UCSD-AML1 (cell line): ENCODE measurements around the gene CDHR2.

Experiments used
- DNase-seq: peaks from one replicate; lab custom pipeline; 2025; ENCODE audit not compliant: unreplicated experiment; lab: John Stamatoyannopoulos, UW

CDHR2 gene, protein sequence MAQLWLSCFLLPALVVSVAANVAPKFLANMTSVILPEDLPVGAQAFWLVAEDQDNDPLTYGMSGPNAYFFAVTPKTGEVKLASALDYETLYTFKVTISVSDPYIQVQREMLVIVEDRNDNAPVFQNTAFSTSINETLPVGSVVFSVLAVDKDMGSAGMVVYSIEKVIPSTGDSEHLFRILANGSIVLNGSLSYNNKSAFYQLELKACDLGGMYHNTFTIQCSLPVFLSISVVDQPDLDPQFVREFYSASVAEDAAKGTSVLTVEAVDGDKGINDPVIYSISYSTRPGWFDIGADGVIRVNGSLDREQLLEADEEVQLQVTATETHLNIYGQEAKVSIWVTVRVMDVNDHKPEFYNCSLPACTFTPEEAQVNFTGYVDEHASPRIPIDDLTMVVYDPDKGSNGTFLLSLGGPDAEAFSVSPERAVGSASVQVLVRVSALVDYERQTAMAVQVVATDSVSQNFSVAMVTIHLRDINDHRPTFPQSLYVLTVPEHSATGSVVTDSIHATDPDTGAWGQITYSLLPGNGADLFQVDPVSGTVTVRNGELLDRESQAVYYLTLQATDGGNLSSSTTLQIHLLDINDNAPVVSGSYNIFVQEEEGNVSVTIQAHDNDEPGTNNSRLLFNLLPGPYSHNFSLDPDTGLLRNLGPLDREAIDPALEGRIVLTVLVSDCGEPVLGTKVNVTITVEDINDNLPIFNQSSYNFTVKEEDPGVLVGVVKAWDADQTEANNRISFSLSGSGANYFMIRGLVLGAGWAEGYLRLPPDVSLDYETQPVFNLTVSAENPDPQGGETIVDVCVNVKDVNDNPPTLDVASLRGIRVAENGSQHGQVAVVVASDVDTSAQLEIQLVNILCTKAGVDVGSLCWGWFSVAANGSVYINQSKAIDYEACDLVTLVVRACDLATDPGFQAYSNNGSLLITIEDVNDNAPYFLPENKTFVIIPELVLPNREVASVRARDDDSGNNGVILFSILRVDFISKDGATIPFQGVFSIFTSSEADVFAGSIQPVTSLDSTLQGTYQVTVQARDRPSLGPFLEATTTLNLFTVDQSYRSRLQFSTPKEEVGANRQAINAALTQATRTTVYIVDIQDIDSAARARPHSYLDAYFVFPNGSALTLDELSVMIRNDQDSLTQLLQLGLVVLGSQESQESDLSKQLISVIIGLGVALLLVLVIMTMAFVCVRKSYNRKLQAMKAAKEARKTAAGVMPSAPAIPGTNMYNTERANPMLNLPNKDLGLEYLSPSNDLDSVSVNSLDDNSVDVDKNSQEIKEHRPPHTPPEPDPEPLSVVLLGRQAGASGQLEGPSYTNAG (N-terminal part only)

DNA sequence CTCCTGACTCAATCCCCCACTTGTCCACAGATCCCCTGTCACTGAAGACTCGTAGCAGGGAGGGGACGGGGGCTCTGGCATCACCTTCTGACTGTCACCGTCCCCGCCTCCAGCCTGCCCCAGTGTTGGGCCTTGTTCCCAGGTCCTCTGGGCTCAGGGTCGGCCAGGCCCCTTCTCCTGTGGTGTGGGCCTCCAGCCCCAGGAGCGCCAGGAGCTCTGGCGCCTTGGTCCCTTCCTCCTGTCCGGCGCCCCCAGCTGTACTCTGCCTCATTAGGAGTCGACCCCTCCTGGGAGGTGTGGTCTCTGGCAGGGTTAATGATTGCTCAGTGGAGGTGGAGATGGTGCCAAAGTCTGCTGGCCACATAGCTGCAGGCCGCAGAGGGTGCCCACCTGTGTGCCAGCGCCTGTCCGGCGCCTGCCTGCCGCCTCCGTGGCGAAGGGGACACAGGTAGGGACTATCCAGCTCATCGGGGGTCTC, at the start of gene CDHR2:
Gene CDHR2 (plus strand): TSS at position 376 of the 478 bp plus-strand sequence. CDS start 16,011 bp downstream, outside the sequence.
- DNase-seq: no peak

DNA sequence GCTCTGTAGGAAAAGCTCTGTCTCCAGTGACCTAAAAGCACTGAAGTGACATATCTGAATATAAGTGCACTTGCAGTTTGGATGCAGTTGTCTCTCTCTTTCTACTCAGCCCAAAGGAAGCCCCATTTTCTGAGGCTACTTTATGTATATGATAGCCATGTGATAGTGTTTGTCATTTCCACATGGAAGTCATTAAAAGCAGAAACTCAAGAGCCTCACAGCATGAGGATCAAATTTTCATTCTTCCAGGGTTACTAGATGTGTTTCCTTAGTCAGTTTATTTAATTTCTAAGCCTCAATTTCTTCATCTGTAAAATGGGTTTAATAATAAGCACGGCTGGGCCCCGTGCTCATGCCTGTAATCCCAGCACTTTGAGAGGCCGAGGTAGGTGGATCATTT, 48.6 kb upstream of the CDHR2 start:
- DNase-seq: no peak

DNA sequence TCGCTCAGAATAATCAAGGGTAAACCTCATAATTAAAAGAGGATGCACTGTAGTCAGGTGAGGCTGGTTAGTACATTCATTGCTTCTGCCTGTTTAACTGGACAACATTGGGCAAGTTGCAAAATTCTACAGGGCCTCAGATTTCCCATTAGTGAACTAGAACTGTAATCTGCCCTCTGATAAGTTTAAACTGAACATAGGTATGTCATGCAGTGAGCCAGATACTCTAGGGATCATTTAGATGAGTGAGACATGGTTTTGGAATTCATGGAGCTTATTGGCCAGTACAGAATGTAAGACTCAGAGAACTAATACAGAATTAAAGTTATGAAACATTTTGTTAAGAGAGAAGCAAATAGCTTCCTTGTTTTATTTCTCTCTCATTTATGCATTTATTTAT, 47.8 kb upstream of the CDHR2 start:
- no peak for DNase-seq

DNA sequence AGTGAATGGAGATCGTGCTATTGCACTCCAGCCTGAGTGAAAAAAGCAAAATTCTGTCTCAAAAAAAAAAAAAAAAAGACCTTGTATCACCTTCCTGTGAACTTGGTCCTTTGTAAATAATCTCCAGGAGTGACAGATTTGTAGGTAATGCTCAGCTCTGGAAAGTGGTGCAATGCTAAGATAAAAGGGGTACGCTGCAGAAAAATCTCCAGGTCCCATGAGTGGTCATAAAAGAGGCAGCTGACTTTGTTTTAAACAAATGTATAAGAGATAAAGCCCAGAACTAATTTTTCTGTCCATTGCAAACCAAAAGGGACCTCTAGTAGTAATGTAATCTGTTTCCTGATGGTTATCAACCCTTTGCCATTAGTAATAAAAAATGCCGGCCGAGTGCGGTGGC, 45.6 kb upstream of the CDHR2 start:
- DNase-seq: no peak

DNA sequence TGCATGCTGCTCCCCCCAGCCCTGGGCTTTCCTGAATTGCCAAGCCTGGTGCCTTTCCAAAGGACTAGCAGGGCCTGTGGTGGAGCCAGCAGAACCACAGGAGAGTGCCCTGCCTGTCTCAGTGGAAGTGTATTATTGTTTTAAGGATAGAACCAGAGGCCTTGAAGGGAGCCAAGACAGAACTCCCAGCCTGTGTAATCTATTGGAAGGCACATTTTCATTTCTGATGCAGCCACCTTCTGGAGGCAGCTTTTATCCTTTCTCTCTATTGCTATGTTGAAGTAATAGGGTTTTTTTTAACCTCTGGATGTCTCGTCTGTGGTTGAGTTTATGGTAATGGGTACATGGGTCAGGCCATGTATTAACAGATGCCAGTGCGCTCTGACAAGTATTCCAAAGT, 41.2 kb upstream of the CDHR2 start:
- no peak for DNase-seq

DNA sequence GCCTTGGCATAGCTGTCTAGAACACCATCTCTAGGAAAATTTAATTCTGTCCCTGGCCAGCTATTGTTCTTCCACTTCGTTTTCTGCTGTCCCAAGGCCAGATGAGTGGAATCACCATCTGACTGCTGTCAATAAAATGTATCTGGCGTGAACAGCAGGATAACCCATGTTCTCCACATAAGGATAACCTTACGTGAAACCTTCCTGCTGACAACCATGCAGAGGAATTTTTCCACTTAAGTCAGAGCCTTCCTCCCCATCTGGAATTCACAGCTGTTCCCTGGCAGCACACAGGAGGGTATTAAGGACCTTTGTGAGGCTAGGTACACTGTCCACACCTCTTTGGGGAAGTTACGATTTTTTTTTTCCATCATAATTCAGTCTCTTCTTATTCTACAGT, 40.5 kb upstream of the CDHR2 start:
- DNase-seq: no peak

DNA sequence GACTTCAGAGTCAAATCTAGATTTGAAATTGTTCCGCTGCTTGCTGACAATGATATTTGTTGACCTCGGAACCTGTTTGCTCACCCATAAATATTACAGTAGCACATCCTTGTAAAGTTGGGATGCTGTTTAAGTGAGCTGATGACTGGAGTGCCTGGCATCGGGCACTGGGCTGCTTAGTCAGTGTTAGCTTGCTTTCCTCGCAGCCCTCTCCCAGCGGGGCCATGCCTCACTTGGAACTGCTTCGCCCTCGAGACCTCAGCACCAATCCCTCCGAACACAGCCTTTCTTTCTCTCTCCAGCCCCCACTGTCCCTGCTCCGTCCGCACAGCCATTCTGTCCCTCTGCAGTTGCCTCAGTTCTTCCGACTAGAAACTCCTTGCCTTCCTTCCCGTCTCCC, 35.4 kb upstream of the CDHR2 start:
- DNase-seq: no peak

DNA sequence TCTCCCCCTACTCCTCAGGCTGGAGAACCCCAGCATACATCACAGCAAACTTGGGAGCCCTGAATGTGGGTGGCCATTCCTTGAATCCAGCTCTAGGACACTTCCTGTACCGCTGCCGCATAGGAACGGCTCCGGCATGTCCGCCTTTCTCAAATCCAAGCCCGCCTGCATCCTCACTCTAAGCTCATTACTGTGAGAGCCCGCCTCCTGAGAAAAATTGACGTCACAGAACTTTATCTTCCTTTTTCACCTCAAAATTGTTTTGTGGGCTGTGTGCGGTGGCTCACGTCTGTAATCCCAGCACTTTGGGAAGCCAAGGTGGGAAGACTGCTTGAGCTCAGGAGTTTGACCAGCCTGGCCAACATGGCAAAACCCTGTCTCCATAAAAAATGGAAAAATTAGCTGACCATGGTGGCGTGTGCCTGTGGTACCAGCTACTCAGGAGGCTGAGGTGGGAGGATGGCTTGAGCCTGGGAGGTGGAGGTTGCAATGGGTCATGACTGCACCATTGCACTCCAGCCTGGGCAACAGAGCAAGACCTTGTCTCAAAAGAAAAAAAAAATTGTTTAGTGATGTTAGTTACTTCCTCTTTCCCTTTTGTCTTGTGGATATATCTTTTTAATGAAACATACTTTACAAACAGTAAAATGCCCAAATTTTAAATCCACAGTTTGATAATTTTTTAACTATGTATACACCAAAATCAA, 34.7 kb upstream of the CDHR2 start:
- no peak for DNase-seq

DNA sequence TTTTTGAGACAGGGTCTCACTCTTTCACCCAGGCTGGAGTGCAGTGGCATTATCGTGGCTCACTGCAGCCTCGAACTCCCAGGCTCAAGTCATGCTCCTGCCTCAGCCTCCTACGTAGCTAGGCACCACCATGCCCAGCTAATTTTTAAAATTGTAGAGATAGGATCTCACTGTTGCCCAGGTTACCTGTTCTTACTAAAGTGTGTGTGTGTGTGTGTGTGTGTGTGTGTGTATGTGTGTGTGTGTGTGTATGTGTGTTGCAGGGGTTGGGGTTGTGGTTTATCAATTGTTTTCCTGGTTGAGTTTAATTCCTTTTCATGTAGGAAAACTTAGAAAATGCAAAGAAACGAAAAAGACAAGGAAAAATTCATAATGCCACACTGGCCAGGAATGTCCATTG, 33.7 kb upstream of the CDHR2 start:
- no peak for DNase-seq

DNA sequence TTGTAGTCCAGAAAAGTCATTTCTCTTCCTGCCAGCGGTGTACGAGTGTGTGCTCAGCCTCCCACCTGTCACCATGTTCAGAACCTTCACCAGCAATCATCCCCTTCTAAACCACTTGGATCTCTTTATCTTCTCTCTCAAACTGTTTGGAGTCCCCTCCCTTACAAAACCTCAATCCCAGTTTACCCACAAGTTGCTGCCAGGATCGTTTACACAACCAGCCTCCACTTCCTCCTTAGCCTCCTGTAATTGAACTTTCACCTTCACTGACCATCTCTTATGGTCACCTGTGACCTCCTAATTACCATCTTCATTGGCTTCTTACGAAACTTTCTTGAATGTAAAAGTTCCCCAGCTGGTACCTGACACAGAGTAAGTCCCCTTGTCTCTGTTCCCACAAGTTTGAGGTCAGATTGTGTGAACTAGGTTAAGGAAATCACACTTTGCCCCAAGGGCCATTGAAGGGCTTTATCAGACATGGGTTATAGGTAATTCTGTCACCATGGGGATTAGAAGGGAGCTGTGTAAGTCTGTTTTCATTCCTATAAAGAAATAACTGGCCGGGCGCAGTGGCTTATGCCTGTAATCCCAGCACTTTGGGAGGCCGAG, 32.0 kb upstream of the CDHR2 start:
- no peak for DNase-seq

DNA sequence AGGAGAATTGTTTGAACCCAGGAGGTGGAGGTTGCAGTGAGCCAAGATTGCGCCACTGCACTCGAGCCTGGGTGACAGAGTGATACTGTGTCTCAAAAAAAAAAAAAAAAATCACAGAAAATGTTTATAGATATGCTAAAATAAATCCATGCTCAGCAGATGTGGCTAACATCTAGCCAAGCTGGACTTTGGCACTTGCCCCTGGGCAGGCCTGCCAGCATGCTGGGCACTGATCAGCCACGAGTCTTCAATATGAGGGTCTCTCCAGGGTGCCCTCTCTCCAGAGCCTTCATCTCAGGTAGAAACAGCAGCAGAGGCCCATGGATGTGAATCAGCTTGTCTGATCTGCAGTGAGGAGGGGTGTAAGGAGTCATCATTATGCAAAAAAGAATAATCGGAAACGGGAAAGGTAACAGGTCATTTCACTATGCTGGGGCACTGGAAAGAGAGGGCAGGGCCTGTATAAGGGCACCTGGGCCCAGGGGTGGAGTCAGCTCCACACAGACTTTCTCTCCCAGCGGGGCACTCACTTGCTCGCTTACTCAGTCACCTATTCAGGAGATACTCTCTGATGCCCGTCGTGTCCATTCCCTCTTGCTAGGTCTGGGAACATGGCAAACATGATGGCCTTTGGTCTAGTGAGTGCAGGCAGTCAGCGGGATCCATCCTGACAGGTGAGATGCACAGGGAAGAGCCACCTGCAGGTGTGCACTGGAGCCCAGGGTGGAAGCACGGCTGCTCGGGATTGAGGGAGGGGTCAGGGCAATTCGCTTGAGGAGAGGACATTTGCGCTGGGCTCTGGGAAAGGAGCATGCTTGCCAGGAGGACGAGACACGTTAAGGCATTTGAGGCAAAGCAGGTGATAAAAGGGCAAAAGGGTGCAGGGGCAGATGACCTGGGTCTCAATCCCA, 29.1 kb upstream of the CDHR2 start:
- DNase-seq: no peak

DNA sequence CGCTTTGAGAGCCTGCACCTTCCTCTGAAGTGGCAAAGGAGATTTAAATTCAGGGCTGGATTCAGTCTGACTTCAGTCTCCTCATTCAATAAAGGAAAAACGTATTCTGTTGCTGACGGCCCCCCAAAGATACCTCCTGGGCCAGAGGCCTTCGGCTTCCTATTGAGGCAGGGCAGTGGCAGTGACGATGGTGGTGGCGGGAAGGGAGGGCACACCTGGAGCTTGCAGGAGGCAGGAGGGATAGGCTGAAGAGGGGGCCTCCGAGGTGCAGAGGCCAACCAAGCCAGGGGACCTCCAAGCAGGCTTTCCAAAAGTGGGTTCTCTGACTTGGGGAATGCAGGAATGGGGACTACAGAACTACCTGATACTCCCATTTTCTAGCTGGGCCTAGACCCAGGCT, 27.9 kb upstream of the CDHR2 start:
- DNase-seq: no peak

DNA sequence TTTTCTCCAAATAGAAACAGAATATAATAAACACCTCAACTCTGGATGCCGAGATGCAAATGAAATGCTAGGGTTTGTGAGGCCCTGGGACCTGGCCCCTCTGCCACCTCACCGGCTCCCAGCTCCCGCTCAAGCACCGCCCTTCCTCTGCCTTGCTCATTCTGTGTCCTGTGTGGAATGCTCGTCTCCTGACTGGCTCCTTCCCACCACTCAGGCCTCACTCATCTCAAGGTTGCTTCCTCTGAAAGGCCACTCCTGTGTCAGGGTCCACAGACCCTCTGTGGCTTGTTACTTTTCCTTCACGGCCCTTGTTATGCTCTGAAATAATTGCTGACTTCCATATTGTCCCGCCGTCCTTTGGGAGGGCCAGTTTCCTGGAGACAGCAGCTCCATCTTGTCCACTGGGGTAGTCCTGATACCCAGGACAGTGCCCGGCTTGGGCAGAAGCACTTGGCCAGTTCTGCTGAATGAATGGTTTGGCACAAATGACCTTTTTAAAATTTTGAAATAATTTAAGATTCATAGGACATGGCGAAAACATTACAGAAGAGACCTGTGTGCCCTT, 27.4 kb upstream of the CDHR2 start:
- DNase-seq: no peak

DNA sequence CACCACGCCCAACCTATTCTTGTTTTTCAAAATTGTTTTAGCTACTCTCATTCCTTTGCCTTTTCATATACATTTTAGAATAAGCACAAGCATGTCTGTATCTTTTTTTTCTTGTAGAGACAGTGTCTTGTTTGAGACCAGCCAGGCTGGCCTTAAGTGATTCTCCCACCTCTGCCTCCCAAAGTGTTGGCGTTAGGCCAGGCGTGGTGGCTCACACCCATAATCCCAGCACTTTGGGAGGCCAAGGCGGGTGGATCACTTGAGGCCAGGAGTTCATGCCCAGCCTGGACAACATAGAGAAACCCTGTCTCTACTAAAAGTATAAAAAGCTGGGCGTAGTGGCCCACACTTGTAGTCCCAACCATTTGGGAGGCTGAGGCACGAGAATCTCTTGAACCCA, 25.0 kb upstream of the CDHR2 start:
- no peak for DNase-seq

DNA sequence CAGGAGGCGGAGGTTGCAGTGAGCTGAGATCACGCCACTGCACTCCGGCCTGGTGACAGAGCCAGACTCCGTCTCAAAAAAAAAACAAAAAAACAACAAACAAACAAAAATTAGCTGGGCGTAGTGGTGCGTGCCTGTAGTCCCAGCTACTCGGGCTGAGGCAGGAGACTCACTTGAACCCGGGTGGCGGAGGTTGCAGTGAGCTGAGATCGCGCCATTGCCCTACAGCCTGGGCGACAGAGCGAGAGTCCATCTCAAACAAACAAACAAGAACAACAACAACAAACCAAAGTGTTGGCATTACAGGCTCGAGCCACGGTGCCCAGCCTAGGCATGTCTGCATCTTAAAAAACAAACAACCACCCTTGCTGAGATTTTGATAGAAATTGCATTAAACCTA, 24.2 kb upstream of the CDHR2 start:
- DNase-seq: no peak

DNA sequence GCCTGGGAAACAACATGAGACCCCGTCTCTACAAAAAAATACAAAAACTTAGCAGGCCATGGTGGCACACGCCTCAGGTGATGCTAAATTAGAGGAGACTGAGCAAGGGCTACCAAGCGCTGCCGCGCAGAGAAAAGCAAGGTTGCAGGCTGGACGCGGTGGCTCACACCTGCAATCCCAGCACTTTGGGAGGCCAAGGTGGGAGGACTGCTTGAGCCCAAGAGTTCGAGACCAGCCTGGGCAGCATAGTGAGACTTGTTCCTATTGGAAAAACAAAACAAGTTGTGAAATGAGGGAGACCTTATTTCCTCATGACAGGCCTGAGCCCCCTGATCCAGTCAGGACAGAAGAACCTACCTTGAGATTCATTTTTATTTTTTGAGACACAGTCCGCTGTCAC, 23.5 kb upstream of the CDHR2 start:
- DNase-seq: no peak

DNA sequence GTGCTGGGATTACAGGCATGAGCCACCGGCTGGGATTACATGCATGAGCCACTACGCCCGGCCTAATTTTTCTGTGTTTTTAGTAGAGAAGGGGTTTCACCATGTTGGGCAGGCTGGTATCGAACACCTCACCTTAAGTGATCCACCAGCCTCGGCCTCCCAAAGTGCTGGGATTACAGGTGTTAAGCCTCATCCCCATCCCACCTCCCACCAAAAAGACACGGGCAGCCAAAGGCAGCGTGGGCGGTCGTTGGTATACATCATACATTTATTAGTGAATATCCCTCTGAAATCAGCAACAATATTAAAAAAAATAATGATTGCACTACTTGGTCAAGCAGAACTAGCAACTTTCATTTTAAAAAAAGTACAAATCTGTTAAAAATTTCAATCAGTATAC, 22.7 kb upstream of the CDHR2 start:
- DNase-seq: no peak

DNA sequence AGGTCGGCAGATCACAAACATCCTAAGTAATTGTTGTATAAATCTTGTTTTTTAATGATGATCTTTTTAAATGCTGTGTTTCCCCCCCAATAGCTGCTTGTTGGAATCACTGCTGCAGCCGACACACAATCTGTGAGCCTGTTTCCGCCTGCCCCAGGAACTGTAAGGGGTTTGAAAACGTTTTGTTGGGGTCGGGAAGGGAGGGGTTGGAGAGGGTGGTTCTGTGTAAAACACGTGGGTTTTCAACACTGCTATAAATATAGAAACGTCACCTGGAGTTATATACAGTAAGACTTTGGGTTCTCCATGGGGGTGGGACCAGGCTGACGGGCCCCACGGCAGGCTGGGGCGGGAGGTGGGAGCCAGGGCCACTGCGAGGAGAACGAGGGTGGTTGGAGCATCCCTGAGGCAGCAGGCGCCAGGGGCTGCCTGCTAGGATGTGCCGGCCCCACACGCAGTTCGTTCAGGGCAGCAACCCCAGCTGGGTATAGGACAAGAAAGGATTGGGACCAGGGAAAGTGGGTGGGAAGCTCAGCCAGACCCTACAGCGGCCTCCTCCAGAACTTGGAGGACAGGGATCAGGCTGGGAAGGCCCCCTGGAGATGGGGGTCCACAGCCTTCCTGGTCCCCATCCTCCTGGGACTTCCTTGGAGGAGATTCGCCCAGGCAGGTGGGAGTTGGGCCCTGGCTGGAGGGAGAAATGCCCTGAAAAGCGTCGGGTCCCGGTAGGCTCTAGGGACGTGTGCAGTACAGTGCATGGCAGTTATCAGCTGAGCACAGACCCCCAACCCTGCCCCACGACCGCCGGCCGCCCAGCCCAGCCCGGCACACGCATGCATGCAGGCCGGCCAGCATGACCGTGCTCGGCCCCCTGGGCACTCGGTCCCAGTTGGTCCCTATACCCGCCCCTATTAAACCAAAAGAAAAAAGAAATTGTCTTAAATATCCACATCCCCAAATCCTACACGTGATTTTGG, 21.6 kb upstream of the CDHR2 start:
- no peak for DNase-seq
